ENCODE measurements around the gene MED17. TPM values are rescaled to one million over a fixed set of nuclear protein-coding genes. Genes with fewer than 3 reads are reported as not detected.

The MED17 gene
- total and polyA plus RNA-seq, 2 of the 13 experiments (the other 11 are each of a cell fraction or from before 2014, with no cell fraction given): 23.1 to 37.0 TPM

- TF ChIP-seq ZNF260 (CRISPR knock-in tag; IDR thresholded peaks at IDR 0.05; ENCODE audit: borderline replicate concordance, low read depth) (no peak), FOXM1 (CRISPR knock-in tag; IDR thresholded peaks at IDR 0.05) (no peak), ZNF800 (CRISPR knock-in tag; IDR thresholded peaks at IDR 0.05) (no peak), SRF (IDR thresholded peaks at IDR 0.05; ENCODE audit: low read depth, low read length) (no peak), REL (CRISPR knock-in tag; conservative IDR thresholded peaks at IDR 0.05) (peak; percentile 89), JARID2 (CRISPR knock-in tag; IDR thresholded peaks at IDR 0.05; ENCODE audit: insufficient replicate concordance) (peak; percentile 74), ZNF468 (CRISPR knock-in tag; IDR thresholded peaks at IDR 0.05) (no peak), ZSCAN12 (CRISPR knock-in tag; IDR thresholded peaks at IDR 0.05) (no peak), ZNF777 (CRISPR knock-in tag; IDR thresholded peaks at IDR 0.05) (no peak), PLRG1 (conservative IDR thresholded peaks at IDR 0.05) (no peak), ZNF773 (CRISPR knock-in tag; IDR thresholded peaks at IDR 0.05; ENCODE audit: borderline replicate concordance) (0 out of 2 replicates have a peak, but pooled peaks have one; percentile 80), CREB1 (IDR thresholded peaks at IDR 0.05) (no peak; the same call in 1 of the 2 replicates), CREB1 (CRISPR knock-in tag; IDR thresholded peaks at IDR 0.05) (peak; percentile 79), HES4 (CRISPR knock-in tag; IDR thresholded peaks at IDR 0.05; ENCODE audit: borderline replicate concordance) (0 out of 2 replicates have a peak, but pooled peaks have one; percentile 24), ZNF616 (CRISPR knock-in tag; IDR thresholded peaks at IDR 0.05; ENCODE audit: low read depth) (no peak), ZMAT3 (CRISPR knock-in tag; conservative IDR thresholded peaks at IDR 0.05) (peak; percentile 75; the same call in 1 of the 2 replicates), BRD4 (CRISPR knock-in tag; IDR thresholded peaks at IDR 0.05) (no peak; the same call in 1 of the 2 replicates), KLF6 (CRISPR knock-in tag; IDR thresholded peaks at IDR 0.05) (no peak), NR1H2 (CRISPR knock-in tag; IDR thresholded peaks at IDR 0.05; ENCODE audit: borderline replicate concordance, low read depth) (peak; percentile 59; the same call in 1 of the 2 replicates), ZNF691 (CRISPR knock-in tag; IDR thresholded peaks at IDR 0.05; ENCODE audit: borderline replicate concordance, low read depth) (no peak), TOPORS (CRISPR knock-in tag; IDR thresholded peaks at IDR 0.05) (no peak), ARNT (IDR thresholded peaks at IDR 0.05) (no peak), HMGA1 (CRISPR knock-in tag; conservative IDR thresholded peaks at IDR 0.05) (no peak), ZNF225 (CRISPR knock-in tag; IDR thresholded peaks at IDR 0.05) (peak; percentile 74; the same call in 1 of the 2 replicates), ZNF678 (CRISPR knock-in tag; IDR thresholded peaks at IDR 0.05) (no peak), ATF7-NPFF (CRISPR knock-in tag; IDR thresholded peaks at IDR 0.05; ENCODE audit: low read depth) (no peak), BCL3 (CRISPR knock-in tag; IDR thresholded peaks at IDR 0.05) (no peak)
- TF ChIP-seq, protein P1, sequence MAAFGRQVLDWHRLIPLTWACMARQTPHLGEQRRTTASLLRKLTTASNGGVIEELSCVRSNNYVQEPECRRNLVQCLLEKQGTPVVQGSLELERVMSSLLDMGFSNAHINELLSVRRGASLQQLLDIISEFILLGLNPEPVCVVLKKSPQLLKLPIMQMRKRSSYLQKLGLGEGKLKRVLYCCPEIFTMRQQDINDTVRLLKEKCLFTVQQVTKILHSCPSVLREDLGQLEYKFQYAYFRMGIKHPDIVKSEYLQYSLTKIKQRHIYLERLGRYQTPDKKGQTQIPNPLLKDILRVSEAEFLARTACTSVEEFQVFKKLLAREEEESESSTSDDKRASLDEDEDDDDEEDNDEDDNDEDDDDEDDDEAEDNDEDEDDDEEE (CRISPR knock-in tag; IDR thresholded peaks at IDR 0.05): no peak
These were observed at the start of gene MED17 (continued) for GRCh38 chr11:93784145-93784934.

Measured in HepG2 (cell line).